GM12878 (cell line): ENCODE data around the gene NAALADL2.

Experiments used
- CHD4 ChIP-seq: fragments of 200-600 bp; sonication (generic); IDR thresholded peaks from 2 replicates; pipeline ENCODE4 v1.6.1; 2016; ENCODE audit warnings: mild to moderate bottlenecking
- CREB1 ChIP-seq: IDR thresholded peaks from 2 replicates; pipeline ENCODE4 v1.6.1; 2012; ENCODE audit warnings: low read depth, mild to moderate bottlenecking, inconsistent platforms
- CTCF ChIP-seq, 3 experiments: IDR thresholded peaks in 2 of 3; conservative IDR thresholded peaks in 1 of 3; 2 replicates each; pipeline ENCODE4 v1.5.1; 2011; ENCODE audit warnings: low read depth in 3 of 3, low read length in 3 of 3, mild to moderate bottlenecking in 3 of 3, control low read depth in 2 of 3, moderate library complexity in 2 of 3, inconsistent platforms in 1 of 3, mixed read lengths in 1 of 3; ENCODE audit not compliant: control insufficient read depth in 2 of 3, insufficient read depth in 1 of 3; ENCODE audit errors: extremely low read depth in 1 of 3
- EP300 ChIP-seq, 2 experiments: fragments of 150-350 bp in 1 of 2; IDR thresholded peaks; 2 replicates each; pipeline ENCODE4 v1.6.1; 2011 to 2012; ENCODE audit warnings: low read depth in 2 of 2, low read length in 2 of 2, borderline replicate concordance in 1 of 2, improper control_type of control experiment in 1 of 2, inconsistent platforms in 1 of 2; ENCODE audit not compliant: control insufficient read depth in 1 of 2
- EZH2 ChIP-seq: IDR thresholded peaks from 2 replicates; pipeline ENCODE4 v1.6.1; 2012; ENCODE audit warnings: low read depth, mild to moderate bottlenecking, control low read depth, inconsistent platforms, low read length, borderline replicate concordance; ENCODE audit not compliant: control insufficient read depth
- NFYB ChIP-seq: IDR thresholded peaks from 2 replicates; pipeline ENCODE4 v1.6.1; 2011; ENCODE audit warnings: low read depth, mild to moderate bottlenecking, low read length, improper control_type of control experiment, moderate library complexity; ENCODE audit not compliant: insufficient read depth
- PAX8 ChIP-seq: fragments of 450-650 bp; IDR thresholded peaks from 2 replicates; pipeline ENCODE4 v1.6.1; 2017; ENCODE audit warnings: mild to moderate bottlenecking, moderate library complexity
- PML ChIP-seq: IDR thresholded peaks from 2 replicates; pipeline ENCODE4 v1.6.1; 2012; ENCODE audit warnings: low read length, inconsistent platforms
- POLR2A ChIP-seq: IDR thresholded peaks from 2 replicates; pipeline ENCODE4 v1.6.1; 2011; ENCODE audit warnings: low read depth, mild to moderate bottlenecking, low read length
- TCF12 ChIP-seq: IDR thresholded peaks from 2 replicates; pipeline ENCODE4 v1.6.1; 2011; ENCODE audit warnings: low read depth, mild to moderate bottlenecking, low read length
- TCF3 ChIP-seq: IDR thresholded peaks from 2 replicates; pipeline ENCODE4 v1.6.1; 2012; ENCODE audit warnings: low read depth, mild to moderate bottlenecking, low read length, borderline replicate concordance; ENCODE audit not compliant: insufficient read depth

- no peak for TF ChIP-seq EZH2
- TF ChIP-seq CHD4 = no peak
- no peak for TF ChIP-seq CTCF (IDR thresholded peaks at IDR 0.05 in 2 of 3, conservative IDR thresholded peaks at IDR 0.05 in 1 of 3; ENCODE audit: control insufficient read depth in 2 of 3, extremely low read depth in 1 of 3, insufficient read depth in 1 of 3, low read depth in 3 of 3, low read length in 3 of 3)
- no peak for TF ChIP-seq PAX8
- no peak for TF ChIP-seq TCF3
- TF ChIP-seq EP300 (IDR thresholded peaks at IDR 0.05; ENCODE audit: borderline replicate concordance in 1 of 2, control insufficient read depth in 1 of 2, low read depth in 2 of 2, low read length in 2 of 2) = no peak
- TF ChIP-seq CREB1 = no peak
- TF ChIP-seq PML = no peak
- no peak for TF ChIP-seq TCF12
- TF ChIP-seq NFYB = no peak
- TF ChIP-seq POLR2A = no peak
Measured at GRCh38 chr3:175255698-175256097, 396.6 kb downstream of the NAALADL2 start.
